Activated CD8-positive, alpha-beta memory T cell treated with anti-CD3 and anti-CD28 coated beads, Interleukin-2, amount 10 ng/mL, durations not matched to agents 7 days and 5 days (primary cell): ENCODE measurements around the gene FGFR3. TPM values are rescaled to one million over a fixed set of nuclear protein-coding genes. Genes with fewer than 3 reads are reported as not detected.
A peak's percentile ranks its signal among the peaks of the same experiment; 100 is the strongest.

Experiments
- ATAC-seq: fragments of 150-1000 bp; cut with Tn5 transposase; one replicate; pipeline ENCODE4 v1.10.0; 2021; ENCODE audit warnings: moderate library complexity
- CTCF ChIA-PET: fragments of 350-600 bp; sonication (Branson Sonifier 250); formaldehyde crosslinking; loops from one replicate; lab custom pipeline; 2021; ENCODE audit warnings: antibody characterized with exemption; lab: Charles Lee
- DNase-seq: peaks from one replicate; pipeline ENCODE4 v3.0.0-alpha.2; 2020
- H3K27ac Mint-ChIP-seq: one replicate; pipeline ENCODE4 v1.8.0; 2021; ENCODE audit warnings: mild to moderate bottlenecking, mixed read lengths
- H3K27me3 Mint-ChIP-seq: one replicate; pipeline ENCODE4 v1.8.0; 2021; ENCODE audit warnings: mixed read lengths
- H3K36me3 Mint-ChIP-seq: one replicate; pipeline ENCODE4 v1.8.0; 2021; ENCODE audit warnings: mild to moderate bottlenecking, mixed read lengths
- H3K4me1 Mint-ChIP-seq: one replicate; pipeline ENCODE4 v1.8.0; 2021; ENCODE audit warnings: mixed read lengths
- H3K4me3 Mint-ChIP-seq: one replicate; pipeline ENCODE4 v1.8.0; 2021; ENCODE audit warnings: mild to moderate bottlenecking, moderate library complexity, mixed read lengths
- H3K9me3 Mint-ChIP-seq: one replicate; pipeline ENCODE4 v1.8.0; 2022; ENCODE audit warnings: low read depth, mixed read lengths
- total RNA-seq, 2 experiments: library from RNA; stranded (reverse); gene quantifications; one replicate each; pipeline ENCODE4 v1.2.3, GENCODE V29; 2021

The FGFR3 gene
- total RNA-seq, 2 experiments from 2014 or later: 0.15 to 0.21 TPM

DNA sequence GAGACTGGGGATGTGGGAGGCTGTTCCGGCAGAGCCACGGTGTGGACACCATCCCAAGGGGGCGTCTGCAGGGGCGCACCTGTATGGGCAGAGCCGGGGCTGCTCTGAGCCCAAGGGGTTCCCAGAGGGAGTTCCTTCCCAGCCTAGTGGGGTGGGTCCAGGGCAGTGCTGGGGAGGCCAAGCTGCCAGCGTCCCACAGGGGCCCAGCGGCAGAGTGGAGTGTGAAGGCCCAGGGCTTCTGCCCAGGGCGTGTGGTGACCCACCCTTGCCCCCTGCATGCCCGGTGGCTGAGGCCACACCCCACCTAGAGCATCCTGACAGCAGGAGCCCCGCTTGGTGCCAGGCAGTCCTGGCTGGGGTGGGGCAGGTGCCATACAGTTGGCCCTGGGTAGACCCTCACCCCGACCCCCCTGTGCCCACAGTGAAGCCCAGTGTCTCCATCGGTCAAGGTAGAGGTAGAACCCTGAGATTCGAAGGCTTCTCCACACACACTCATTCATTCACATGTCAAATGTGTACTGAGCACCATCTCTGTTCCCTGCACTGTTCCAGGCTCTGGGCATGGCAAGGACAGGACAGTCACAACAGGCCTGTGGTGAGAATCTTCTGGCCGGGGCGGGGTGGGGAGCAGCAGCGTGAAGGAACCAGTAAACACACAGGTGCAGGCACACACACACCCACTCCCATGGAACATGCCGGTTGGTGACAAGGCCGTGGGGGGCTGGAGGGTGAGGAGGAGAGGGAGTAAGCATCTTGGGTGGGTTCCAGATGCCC lies 42.5 kb upstream of the FGFR3 start:
- CTCF ChIA-PET: interaction anchor here (1.4 to 6.1 kb wide), 2 partner anchors 60 to 94 kb away, joined by 3 to 86 read pairs; no protein-coding TSS in a partner anchor
- no peak overlapping the region for H3K4me3 Mint-ChIP-seq
- DNase-seq (no peak), ATAC-seq (no peak)
- no peak overlapping the region for H3K27ac Mint-ChIP-seq
- no peaks in the 10 kb centered on the region for H3K36me3 Mint-ChIP-seq
- no peaks in the 10 kb centered on the region for H3K9me3 Mint-ChIP-seq
- H3K27me3 Mint-ChIP-seq: no peaks in the 10 kb centered on the region
- peaks cover 3% of the 10 kb centered on the region for H3K4me1 Mint-ChIP-seq

DNA sequence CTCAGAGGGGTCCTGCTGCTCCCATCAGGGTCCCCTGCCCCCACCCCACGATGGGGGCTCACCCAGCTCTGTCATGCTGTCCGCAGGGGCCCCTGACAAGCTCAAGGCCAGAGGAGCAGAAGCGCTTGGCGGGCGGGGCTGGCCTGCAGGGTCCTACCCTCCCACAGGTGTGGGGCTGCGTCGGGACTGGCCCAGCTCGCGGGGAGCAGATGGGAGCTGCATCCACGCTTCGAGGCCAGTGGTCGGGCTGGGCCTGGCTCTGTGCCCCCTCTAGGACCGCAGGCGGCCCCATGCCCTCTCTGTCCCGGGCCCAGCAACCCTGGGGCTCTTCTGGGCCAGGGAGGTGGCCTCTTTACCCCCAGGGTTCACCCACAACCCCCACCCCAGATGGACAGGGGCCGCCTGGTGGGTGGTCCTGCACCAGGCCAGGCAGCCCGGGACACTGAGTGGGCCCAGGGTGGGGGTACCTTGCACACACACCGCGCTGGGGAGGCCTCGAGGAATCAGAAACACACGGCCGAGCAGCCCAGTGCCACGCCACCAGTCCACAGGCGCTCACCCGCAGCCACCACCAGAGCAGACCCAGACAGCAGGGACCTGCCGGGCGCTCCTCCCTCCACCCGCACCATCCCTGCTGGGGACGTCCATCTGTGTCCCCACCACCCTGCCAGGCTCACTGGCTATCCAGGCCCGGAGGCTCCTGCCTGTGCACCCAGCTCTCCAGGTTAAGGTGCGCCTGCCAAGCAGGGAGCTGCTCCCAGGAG lies 41.8 kb upstream of the FGFR3 start:
- DNase-seq (no peak), ATAC-seq (no peak)
- peaks cover 3% of the 10 kb centered on the region for H3K4me1 Mint-ChIP-seq
- CTCF ChIA-PET: interaction anchor here (2.0 to 6.1 kb wide), 2 partner anchors 17 to 59 kb away, joined by 4 to 86 read pairs; no protein-coding TSS in a partner anchor
- no peak overlapping the region for H3K4me3 Mint-ChIP-seq
- no peak overlapping the region for H3K27ac Mint-ChIP-seq
- H3K9me3 Mint-ChIP-seq: no peaks in the 10 kb centered on the region
- no peaks in the 10 kb centered on the region for H3K27me3 Mint-ChIP-seq
- no peaks in the 10 kb centered on the region for H3K36me3 Mint-ChIP-seq

DNA sequence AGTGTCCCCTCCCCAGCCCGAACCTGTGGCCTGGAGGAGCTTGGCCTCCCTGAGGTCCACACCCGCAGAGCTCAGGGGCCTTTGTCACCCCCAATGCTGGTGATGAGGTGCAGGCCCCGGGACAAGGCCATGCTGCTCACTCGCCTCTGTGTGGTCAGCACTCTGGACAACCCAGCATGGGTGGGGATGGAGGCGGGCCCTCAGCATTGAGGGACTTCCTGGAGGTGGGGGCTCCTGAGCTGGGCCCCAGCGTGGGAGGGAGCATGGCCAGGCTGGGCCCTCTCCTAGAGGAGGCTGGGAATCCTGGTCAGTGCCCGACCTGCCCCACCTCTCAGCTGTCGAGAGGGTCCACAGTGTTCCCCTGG lies 41.2 kb upstream of the FGFR3 start:
- no peaks in the 10 kb centered on the region for H3K36me3 Mint-ChIP-seq
- no peak overlapping the region for H3K4me3 Mint-ChIP-seq
- H3K27ac Mint-ChIP-seq: no peak overlapping the region

DNA sequence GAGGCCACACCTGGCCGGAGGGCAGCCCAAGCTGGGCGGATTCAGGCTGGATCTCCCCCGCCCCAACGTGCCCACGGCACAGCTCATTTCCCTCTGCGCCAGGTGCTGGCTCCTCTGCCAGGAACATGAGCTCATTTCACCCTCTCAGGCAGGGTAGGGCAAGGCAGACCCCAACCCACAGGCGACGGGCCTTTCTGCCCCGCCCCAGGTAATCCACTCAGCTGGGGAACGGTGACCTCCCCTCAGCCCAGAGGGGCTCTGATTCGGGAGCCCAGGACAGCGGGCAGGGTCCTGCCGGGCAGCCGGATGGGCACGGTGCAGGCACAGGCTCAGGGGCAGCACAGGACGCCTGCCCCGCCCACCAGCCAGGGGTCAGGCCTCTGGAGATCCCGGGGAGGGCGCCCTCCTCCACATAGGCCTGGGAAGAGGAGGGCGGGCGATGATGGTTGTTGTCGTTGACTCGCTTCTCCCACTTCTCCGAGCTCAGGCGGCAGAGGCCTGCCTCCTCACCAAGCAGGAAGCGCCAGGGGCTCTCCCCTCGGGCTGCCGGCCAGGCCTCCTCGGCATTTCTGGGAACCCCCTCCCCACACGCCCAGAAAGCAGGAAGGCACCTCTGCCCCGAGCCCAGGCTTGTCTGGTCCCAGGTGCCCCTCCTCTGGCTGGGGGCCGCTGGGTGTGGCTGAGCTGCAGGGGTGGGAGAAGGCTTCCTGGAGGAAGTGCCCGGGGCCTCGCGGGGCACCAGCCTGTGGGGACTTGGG lies 40.6 kb upstream of the FGFR3 start:
- no peaks in the 10 kb centered on the region for H3K9me3 Mint-ChIP-seq
- CTCF ChIA-PET: interaction anchor here (2.0 to 6.1 kb wide), 2 partner anchors 16 to 58 kb away, joined by 4 to 86 read pairs; no protein-coding TSS in a partner anchor

More for the DNA sequence above, 41.2 kb upstream of the FGFR3 start:
- Mint-ChIP-seq H3K9me3 (no peaks in the 10 kb centered on the region), H3K27me3 (no peaks in the 10 kb centered on the region), H3K4me1 (peaks cover 3% of the 10 kb centered on the region)
- ATAC-seq (no peak), DNase-seq (no peak)
- CTCF ChIA-PET: interaction anchor here (2.0 to 6.1 kb wide), 2 partner anchors 16 to 59 kb away, joined by 4 to 86 read pairs; no protein-coding TSS in a partner anchor

DNA sequence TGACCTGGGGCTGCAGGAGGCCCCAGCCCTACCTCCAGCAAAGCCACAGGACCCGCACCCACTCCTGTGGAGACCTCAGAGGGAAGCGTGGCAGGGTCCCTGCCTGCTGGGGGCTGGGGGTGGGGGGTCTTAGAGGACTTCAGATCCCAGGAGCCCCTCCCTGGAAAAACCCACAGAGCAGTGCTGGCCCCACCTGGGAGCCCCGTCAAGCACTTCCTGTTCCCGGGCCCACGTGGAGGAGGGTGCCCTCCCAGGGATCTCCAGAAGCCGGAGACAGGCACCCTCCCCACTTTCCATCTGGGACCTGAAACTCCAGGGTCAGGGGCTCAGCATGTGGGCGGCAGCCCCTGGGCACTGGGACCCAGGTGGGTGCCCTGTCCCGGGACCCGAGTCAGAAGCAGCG lies 39.8 kb upstream of the FGFR3 start:
- H3K27ac Mint-ChIP-seq: no peak overlapping the region
- no peaks in the 10 kb centered on the region for H3K27me3 Mint-ChIP-seq
- DNase-seq (no peak), ATAC-seq (no peak)
- CTCF ChIA-PET: interaction anchor here (2.0 kb wide), 1 partner anchor 15 kb away, joined by 4 read pairs; no protein-coding TSS in a partner anchor
- H3K9me3 Mint-ChIP-seq: no peaks in the 10 kb centered on the region
- H3K36me3 Mint-ChIP-seq: no peaks in the 10 kb centered on the region
- H3K4me1 Mint-ChIP-seq: peaks cover 3% of the 10 kb centered on the region
- no peak overlapping the region for H3K4me3 Mint-ChIP-seq

More for the DNA sequence above, 40.6 kb upstream of the FGFR3 start:
- no peaks in the 10 kb centered on the region for H3K36me3 Mint-ChIP-seq
- no peak overlapping the region for H3K27ac Mint-ChIP-seq
- H3K4me1 Mint-ChIP-seq: peaks cover 3% of the 10 kb centered on the region
- no peak overlapping the region for H3K4me3 Mint-ChIP-seq
- ATAC-seq (peak; percentile 15), DNase-seq (peak; percentile 55)
- no peaks in the 10 kb centered on the region for H3K27me3 Mint-ChIP-seq

DNA sequence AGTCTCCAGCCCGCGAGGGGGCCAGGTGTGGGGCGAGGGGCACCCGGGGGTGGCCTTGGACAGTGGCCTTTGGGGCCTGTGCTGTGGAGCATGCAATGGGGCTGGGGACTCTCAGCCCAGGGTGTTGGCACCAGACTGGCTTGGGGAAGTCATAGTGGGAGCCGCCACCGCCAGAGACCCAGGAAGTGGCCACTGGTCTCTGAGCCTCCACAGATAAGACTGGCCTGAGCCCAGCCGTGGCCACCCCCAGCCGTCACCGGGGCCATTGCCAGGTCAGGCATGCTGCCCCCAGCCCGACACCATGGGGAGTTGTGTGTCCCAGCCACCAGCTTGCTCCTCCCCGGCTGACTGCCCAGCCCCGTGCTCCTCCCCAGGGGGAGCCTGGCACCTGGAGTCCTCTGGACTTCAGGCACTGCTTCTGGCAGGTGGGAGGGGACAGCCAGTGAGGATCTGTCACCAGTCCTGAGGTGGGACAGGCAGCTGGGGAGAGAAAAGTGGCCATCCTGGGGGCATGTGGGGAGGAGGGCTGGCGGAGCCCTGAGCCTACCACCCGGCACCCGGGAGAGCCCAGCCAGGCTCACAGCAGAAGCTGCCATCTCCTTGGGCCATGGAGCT lies 39.3 kb upstream of the FGFR3 start:
- ATAC-seq (no peak), DNase-seq (no peak)
- Mint-ChIP-seq H3K36me3 (no peaks in the 10 kb centered on the region), H3K27ac (no peak overlapping the region), H3K27me3 (no peaks in the 10 kb centered on the region), H3K9me3 (no peaks in the 10 kb centered on the region), H3K4me3 (no peak overlapping the region), H3K4me1 (peaks cover 3% of the 10 kb centered on the region)
- CTCF ChIA-PET: no interaction called here

DNA sequence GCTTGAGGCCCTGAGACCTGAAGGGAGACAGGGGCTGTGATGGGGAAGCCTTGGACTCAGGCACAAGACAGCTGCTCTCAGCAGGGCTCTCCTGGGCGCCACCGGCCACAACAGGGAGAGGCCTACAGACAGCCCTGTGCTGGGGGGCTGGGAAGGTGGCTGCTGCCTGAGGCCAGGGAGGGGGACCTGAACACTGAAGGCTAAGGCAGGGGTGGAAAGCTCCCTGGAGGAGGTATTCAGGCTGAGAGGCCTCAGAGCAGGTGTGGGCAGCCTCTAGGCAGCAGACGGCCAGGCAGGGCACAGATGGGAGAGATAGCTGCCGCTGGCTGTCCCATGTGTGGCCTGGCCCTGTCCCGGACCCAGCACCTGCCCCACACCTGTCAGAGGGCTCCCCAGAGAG lies 38.8 kb upstream of the FGFR3 start:
- Mint-ChIP-seq H3K36me3 (no peaks in the 10 kb centered on the region), H3K4me3 (no peak overlapping the region), H3K27me3 (no peaks in the 10 kb centered on the region), H3K9me3 (no peaks in the 10 kb centered on the region), H3K27ac (no peak overlapping the region), H3K4me1 (peaks cover 3% of the 10 kb centered on the region)
- no peak for ATAC-seq
- DNase-seq: no peak
- CTCF ChIA-PET: interaction anchor here (0.7 kb wide), 1 partner anchor 8 kb away, joined by 3 read pairs; no protein-coding TSS in a partner anchor

DNA sequence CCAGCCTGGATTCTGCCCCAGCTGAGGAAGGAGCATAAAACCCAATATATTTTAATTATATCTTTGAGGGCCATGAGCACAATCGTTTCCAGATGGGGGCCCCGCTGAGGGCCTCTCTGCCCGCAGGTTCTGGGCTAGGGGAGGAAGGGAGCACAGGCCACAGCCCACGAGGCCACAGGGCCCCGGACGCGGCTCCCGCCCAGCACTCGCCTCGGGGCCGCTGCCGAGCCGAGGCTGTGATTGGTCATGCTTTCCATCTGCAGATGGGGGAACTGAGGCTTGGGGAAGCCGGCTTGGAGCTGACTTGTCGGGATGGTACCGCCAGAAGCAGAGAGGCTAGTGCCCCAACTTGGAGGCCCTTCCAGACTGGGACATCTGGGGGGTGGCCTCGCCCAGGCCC lies 37.8 kb upstream of the FGFR3 start:
- Mint-ChIP-seq H3K4me1 (peaks cover 3% of the 10 kb centered on the region), H3K27ac (no peak overlapping the region), H3K36me3 (no peaks in the 10 kb centered on the region), H3K9me3 (no peaks in the 10 kb centered on the region), H3K27me3 (no peaks in the 10 kb centered on the region), H3K4me3 (no peak overlapping the region)
- no peak for DNase-seq
- ATAC-seq: no peak
- CTCF ChIA-PET: interaction anchor here (1.2 kb wide), 1 partner anchor 8 kb away, joined by 3 read pairs; no protein-coding TSS in a partner anchor

DNA sequence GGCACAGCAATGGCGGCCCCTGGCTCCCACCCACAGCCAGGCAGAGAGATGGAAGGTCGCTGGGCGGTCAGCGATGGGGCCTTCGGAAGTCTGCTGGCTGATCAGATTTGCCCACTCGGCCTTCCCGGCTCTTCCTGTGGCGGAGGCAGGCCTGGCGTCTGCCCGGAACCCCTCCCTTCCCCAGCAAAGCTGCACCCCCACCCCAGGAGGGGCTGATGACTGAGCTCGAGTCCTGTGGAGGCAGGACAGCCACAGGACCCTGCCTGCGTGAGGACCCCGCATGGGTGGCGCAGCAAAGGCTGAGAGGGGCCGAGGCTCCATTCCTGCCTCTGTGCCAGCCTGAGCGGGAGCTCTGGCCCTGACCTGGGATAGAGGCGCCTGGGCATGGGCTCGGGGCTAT lies 37.0 kb upstream of the FGFR3 start:
- CTCF ChIA-PET: interaction anchor here (1.2 kb wide), 1 partner anchor 9 kb away, joined by 3 read pairs; no protein-coding TSS in a partner anchor
- Mint-ChIP-seq H3K27ac (no peak overlapping the region), H3K9me3 (no peaks in the 10 kb centered on the region), H3K4me3 (no peak overlapping the region), H3K36me3 (no peaks in the 10 kb centered on the region), H3K4me1 (peaks cover 3% of the 10 kb centered on the region), H3K27me3 (no peaks in the 10 kb centered on the region)
- no peak for DNase-seq
- no peak for ATAC-seq

DNA sequence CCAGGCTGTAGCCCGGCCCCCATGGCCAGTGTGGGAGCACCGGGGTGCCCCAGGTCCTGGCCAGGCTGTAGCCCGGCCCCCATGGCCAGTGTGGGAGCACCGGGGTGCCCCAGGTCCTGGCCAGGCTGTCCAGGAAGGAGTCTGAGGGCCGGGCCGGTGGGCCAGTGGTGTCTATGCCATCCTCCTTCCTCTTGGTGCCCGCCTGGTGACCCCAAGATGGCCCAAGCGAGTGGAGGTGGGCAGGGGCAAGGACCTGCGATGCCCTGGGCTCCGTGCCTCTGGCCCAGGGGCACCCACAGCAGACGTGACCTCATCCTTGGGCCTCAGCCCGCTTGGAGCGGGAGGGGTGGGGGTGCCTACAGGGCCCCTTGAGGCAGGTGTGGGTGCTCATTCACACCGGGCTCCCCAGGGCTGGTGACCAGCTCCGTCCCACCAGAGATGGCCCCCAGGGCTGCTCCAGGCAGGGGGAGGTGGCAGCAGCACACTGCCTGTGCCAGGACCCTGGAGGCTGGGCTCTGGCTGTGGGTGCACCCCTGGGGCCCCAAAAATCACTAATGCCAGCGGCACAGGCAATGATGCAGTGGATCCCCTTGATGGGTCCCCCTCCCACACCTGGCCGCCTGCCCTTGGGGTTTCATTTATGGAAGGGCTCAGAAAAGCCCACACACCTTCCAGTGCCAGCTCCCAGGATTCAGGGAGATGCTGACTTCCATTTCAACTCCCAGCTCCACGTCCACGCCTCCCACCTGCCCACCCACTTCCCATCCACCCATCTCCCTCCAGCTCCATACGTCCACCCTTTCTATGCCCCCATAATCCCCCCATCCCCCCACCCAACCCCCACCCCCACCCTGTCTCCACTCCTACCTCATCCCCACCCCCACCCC lies 36.0 kb upstream of the FGFR3 start:
- DNase-seq: no peak
- Mint-ChIP-seq H3K9me3 (no peaks in the 10 kb centered on the region), H3K27ac (no peak overlapping the region), H3K4me1 (peaks cover 3% of the 10 kb centered on the region), H3K27me3 (no peaks in the 10 kb centered on the region), H3K36me3 (no peaks in the 10 kb centered on the region), H3K4me3 (no peak overlapping the region)
- no peak for ATAC-seq
- CTCF ChIA-PET: no interaction called here

DNA sequence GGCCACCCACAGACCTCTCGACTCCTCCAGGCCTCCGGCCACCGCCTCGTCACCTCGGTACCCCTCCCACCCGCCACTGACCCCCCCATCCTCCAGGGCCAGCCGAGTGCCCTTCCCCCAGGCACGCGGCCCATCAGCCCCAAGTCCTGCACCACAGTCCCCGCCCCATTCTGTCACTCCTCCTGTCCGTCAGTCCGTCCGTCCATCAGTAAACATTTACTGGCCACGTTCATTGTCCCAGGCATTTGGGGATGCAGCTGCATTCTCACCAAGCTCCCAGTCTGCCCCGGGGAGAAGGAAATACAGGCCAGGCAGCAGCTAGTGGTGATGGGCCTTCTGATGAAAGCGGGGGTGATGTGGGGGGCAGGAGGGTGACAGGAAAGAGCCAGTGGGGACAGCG lies 35.3 kb upstream of the FGFR3 start:
- Mint-ChIP-seq H3K27ac (no peak overlapping the region), H3K4me1 (peaks cover 3% of the 10 kb centered on the region), H3K36me3 (no peaks in the 10 kb centered on the region), H3K9me3 (no peaks in the 10 kb centered on the region), H3K4me3 (no peak overlapping the region), H3K27me3 (peaks cover 3% of the 10 kb centered on the region)
- ATAC-seq (no peak), DNase-seq (no peak)
- CTCF ChIA-PET: no interaction called here
